H1 (cell line): ENCODE results near the gene TIAM2. TPM values are rescaled to one million over a fixed set of nuclear protein-coding genes. Genes with fewer than 3 reads are reported as not detected.

Source experiments
- CTCF ChIA-PET: fragments of 300-600 bp; sonication (Branson Sonifier 250); formaldehyde crosslinking; loops from one replicate; lab custom pipeline; 2021; ENCODE audit not compliant: partially characterized antibody; lab: Charles Lee
- POLR2A ChIA-PET: fragments of 300-600 bp; sonication (Branson Sonifier 250); formaldehyde crosslinking; loops from one replicate; lab custom pipeline; 2021; ENCODE audit warnings: inconsistent platforms; ENCODE audit not compliant: partially characterized antibody; lab: Charles Lee
- DNase-seq, 2 experiments: peaks; one replicate each; pipeline versions ENCODE4 v3.0.0 to v3.0.0-alpha.2; 2010 to 2022; ENCODE audit warnings: low spot score in 2 of 2, low read depth in 1 of 2, mixed read lengths in 1 of 2
- FAIRE-seq: peaks from 2 replicates; lab custom pipeline; 2011; peaks lifted over from hg19 to GRCh38; lab: Jason Lieb, UNC
- H2AFZ ChIP-seq: 2 replicates; pipeline ENCODE4 v1.8.1; 2012; ENCODE audit warnings: low read length, inconsistent platforms
- H2AK5ac ChIP-seq: 2 replicates; pipeline ENCODE4 v1.6.1; 2013; ENCODE audit warnings: low read depth, low read length
- H2BK120ac ChIP-seq: replicated peaks from 2 replicates; pipeline ENCODE3; 2013; ENCODE audit warnings: low read depth, low read length, inconsistent platforms
- H2BK12ac ChIP-seq: 2 replicates; pipeline ENCODE4 v1.6.1; 2013; ENCODE audit warnings: low read depth, low read length
- H2BK15ac ChIP-seq: 2 replicates; pipeline ENCODE4 v1.6.1; 2013; ENCODE audit warnings: low read length
- H2BK20ac ChIP-seq: 2 replicates; pipeline ENCODE4 v1.6.1; 2013; ENCODE audit warnings: low read length
- H2BK5ac ChIP-seq: 2 replicates; pipeline ENCODE4 v1.6.1; 2013; ENCODE audit warnings: low read depth, low read length
- H3K14ac ChIP-seq: 2 replicates; pipeline ENCODE4 v1.6.1; 2013; ENCODE audit warnings: inconsistent platforms; ENCODE audit not compliant: insufficient read length
- H3K18ac ChIP-seq: 2 replicates; pipeline ENCODE4 v1.6.1; 2013; ENCODE audit warnings: low read length; ENCODE audit errors: extremely low read depth
- H3K23ac ChIP-seq: 2 replicates; pipeline ENCODE4 v1.6.1; 2013; ENCODE audit warnings: inconsistent platforms; ENCODE audit not compliant: insufficient read length
- H3K23me2 ChIP-seq: 2 replicates; pipeline ENCODE4 v1.6.1; 2013; ENCODE audit warnings: low read depth, low read length
- H3K27ac ChIP-seq: 2 replicates; pipeline ENCODE4 v1.6.1; 2011; ENCODE audit warnings: low read depth, low read length, inconsistent platforms
- H3K27me3 ChIP-seq, 4 experiments: replicated peaks in 1 of 4; 1 replicate in 1 of 4; 2 replicates in 3 of 4; pipeline versions ENCODE4 v1.6.1 to v1.8.1; 2011 to 2013; ENCODE audit warnings: low read length in 3 of 4, mild to moderate bottlenecking in 3 of 4, inconsistent platforms in 2 of 4, mixed read lengths in 2 of 4, moderate library complexity in 1 of 4; ENCODE audit not compliant: control insufficient read depth in 3 of 4, insufficient read depth in 3 of 4; ENCODE audit errors: extremely low read depth in 1 of 4
- H3K36me3 ChIP-seq, 4 experiments: 2 replicates each; pipeline versions ENCODE4 v1.6.1 to v1.8.1; 2011 to 2013; ENCODE audit warnings: mild to moderate bottlenecking in 4 of 4, low read length in 3 of 4, moderate library complexity in 2 of 4, control low read depth in 1 of 4, inconsistent platforms in 1 of 4; ENCODE audit not compliant: insufficient read depth in 4 of 4, control insufficient read depth in 2 of 4
- H3K4ac ChIP-seq: replicated peaks from 2 replicates; pipeline ENCODE3; 2013; ENCODE audit warnings: low read length, low read depth, mixed read lengths, inconsistent platforms; ENCODE audit not compliant: insufficient read length
- H3K4me1 ChIP-seq, 4 experiments: replicated peaks in 1 of 4; 1 replicate in 1 of 4; 2 replicates in 3 of 4; pipeline versions ENCODE4 v1.6.1 to v1.8.1; 2011 to 2013; ENCODE audit warnings: low read length in 3 of 4, inconsistent platforms in 2 of 4, mixed read lengths in 1 of 4; ENCODE audit not compliant: insufficient read depth in 4 of 4, control insufficient read depth in 3 of 4
- H3K4me2 ChIP-seq, 2 experiments: 2 replicates each; pipeline versions ENCODE4 v1.6.1 to v1.8.1; 2011 to 2013; ENCODE audit warnings: low read depth in 2 of 2, low read length in 2 of 2, control low read depth in 1 of 2, inconsistent platforms in 1 of 2, mild to moderate bottlenecking in 1 of 2; ENCODE audit not compliant: insufficient read depth in 1 of 2
- H3K4me3 ChIP-seq, 4 experiments: fragments of 200-600, 300-600 bp in 1 of 4; sonication (generic), shearing (Covaris generic), sonication (Bioruptor Twin) in 1 of 4; 2 replicates each; pipeline versions ENCODE4 v1.5.1 to v1.8.1; 2011 to 2016; ENCODE audit warnings: low read length in 4 of 4, low read depth in 3 of 4, control low read depth in 2 of 4, inconsistent platforms in 2 of 4, mild to moderate bottlenecking in 2 of 4, mixed read lengths in 1 of 4, moderate library complexity in 1 of 4; ENCODE audit not compliant: insufficient read depth in 2 of 4; ENCODE audit errors: extremely low read depth in 1 of 4
- H3K56ac ChIP-seq: replicated peaks from 2 replicates; pipeline ENCODE3; 2013; ENCODE audit warnings: low read depth, mild to moderate bottlenecking, mixed read lengths, low read length, inconsistent platforms; ENCODE audit not compliant: insufficient read length
- H3K79me1 ChIP-seq: 2 replicates; pipeline ENCODE4 v1.6.1; 2013; ENCODE audit warnings: low read depth, low read length, control low read depth
- H3K79me2 ChIP-seq, 2 experiments: 2 replicates each; pipeline versions ENCODE4 v1.6.1 to v1.8.1; 2012 to 2013; ENCODE audit warnings: low read length in 2 of 2, mild to moderate bottlenecking in 2 of 2, inconsistent platforms in 1 of 2; ENCODE audit not compliant: insufficient read depth in 2 of 2, control insufficient read depth in 1 of 2
- H3K9ac ChIP-seq, 4 experiments: replicated peaks in 1 of 4; 1 replicate in 1 of 4; 2 replicates in 3 of 4; pipeline versions ENCODE4 v1.6.1 to v1.8.1; 2011 to 2013; ENCODE audit warnings: low read depth in 3 of 4, low read length in 3 of 4, control low read depth in 2 of 4, mild to moderate bottlenecking in 2 of 4, moderate library complexity in 2 of 4, inconsistent platforms in 1 of 4; ENCODE audit errors: extremely low read depth in 1 of 4
- H3K9me3 ChIP-seq, 2 experiments: 2 replicates each; pipeline versions ENCODE4 v1.6.1 to v1.8.1; 2012 to 2013; ENCODE audit warnings: mild to moderate bottlenecking in 2 of 2, moderate library complexity in 2 of 2, control low read depth in 1 of 2, inconsistent platforms in 1 of 2, low read depth in 1 of 2, low read length in 1 of 2, mixed read lengths in 1 of 2; ENCODE audit not compliant: insufficient read depth in 2 of 2
- H4K20me1 ChIP-seq, 2 experiments: replicated peaks in 1 of 2; 2 replicates each; pipeline versions ENCODE3 to v1.8.1; 2011 to 2013; ENCODE audit warnings: inconsistent platforms in 2 of 2, low read length in 2 of 2, mild to moderate bottlenecking in 1 of 2; ENCODE audit not compliant: insufficient read depth in 2 of 2, control insufficient read depth in 1 of 2
- H4K5ac ChIP-seq: 2 replicates; pipeline ENCODE4 v1.6.1; 2013; ENCODE audit warnings: low read length, low read depth, mixed read lengths, inconsistent platforms; ENCODE audit not compliant: insufficient read length
- H4K8ac ChIP-seq: 2 replicates; pipeline ENCODE4 v1.8.0; 2013; ENCODE audit warnings: mild to moderate bottlenecking, moderate library complexity, low read length, inconsistent platforms; ENCODE audit not compliant: insufficient read depth; ENCODE audit errors: extremely low read depth
- H4K91ac ChIP-seq: replicated peaks from 2 replicates; pipeline ENCODE3; 2013; ENCODE audit warnings: low read length, mixed read lengths, inconsistent platforms; ENCODE audit not compliant: insufficient read length
- ASH2L ChIP-seq: fragments of 200-600, 300-600 bp; sonication (generic); IDR thresholded peaks from one replicate; pipeline ENCODE4 v1.7.1; 2017; ENCODE audit warnings: low read length
- EP300 ChIP-seq, 2 experiments: IDR thresholded peaks; 1 replicate in 1 of 2; 2 replicates in 1 of 2; pipeline ENCODE4 v1.6.1; 2011 to 2012; ENCODE audit warnings: low read depth in 2 of 2, low read length in 2 of 2, mild to moderate bottlenecking in 2 of 2, borderline replicate concordance in 1 of 2, inconsistent platforms in 1 of 2, moderate library complexity in 1 of 2
- EZH2 ChIP-seq: fragments of 200-600 bp; sonication (generic); IDR thresholded peaks from 2 replicates; pipeline ENCODE4 v1.7.1; 2012; ENCODE audit warnings: low read depth, mild to moderate bottlenecking, moderate library complexity, low read length, inconsistent platforms; ENCODE audit not compliant: severe bottlenecking
- KDM1A ChIP-seq: fragments of 200-600, 300-600 bp; sonication (generic); IDR thresholded peaks from 2 replicates; pipeline ENCODE4 v1.7.1; 2016; ENCODE audit warnings: mild to moderate bottlenecking, low read length, borderline replicate concordance
- RNF2 ChIP-seq: fragments of 200-900, 300-1000 bp; sonication (generic); IDR thresholded peaks from 2 replicates; pipeline ENCODE4 v1.7.1; 2016; ENCODE audit warnings: borderline replicate concordance, low read depth, mild to moderate bottlenecking, antibody characterized with exemption, low read length; ENCODE audit not compliant: poor library complexity, severe bottlenecking; ENCODE audit errors: missing control alignments
- TCF12 ChIP-seq: IDR thresholded peaks from 2 replicates; pipeline ENCODE4 v1.6.1; 2011; ENCODE audit warnings: low read depth, mild to moderate bottlenecking, low read length
- YY1 ChIP-seq: IDR thresholded peaks from 2 replicates; pipeline ENCODE4 v1.6.1; 2011; ENCODE audit warnings: low read depth, mild to moderate bottlenecking, low read length
- WGBS, 2 experiments: shearing (Covaris generic) in 1 of 2; methylation state at CpG; one replicate each; pipeline versions ENCODE4 v1.1.6 to v1.1.7; 2013 to 2015; ENCODE audit warnings: low lambda C conversion rate in 2 of 2, mixed read lengths in 2 of 2, inconsistent platforms in 1 of 2, low coverage in 1 of 2, missing lambda C conversion rate in 1 of 2; ENCODE audit not compliant: insufficient replicate concordance in 2 of 2, insufficient coverage in 1 of 2, insufficient read length in 1 of 2; ENCODE audit errors: extremely low coverage in 1 of 2, missing lambda C conversion rate in 1 of 2; 5-methylcytosine and 5-hydroxymethylcytosine counted together
- polyA plus RNA-seq, 7 experiments: library from polyadenylated mRNA; depleted of rRNA in 3 of 7; stranded (reverse) in 5 of 7; unstranded in 2 of 7; fragments of >200 nt in 5 of 7; fragments of 200-250 nt in 2 of 7; gene quantifications; 1 replicate in 5 of 7; 2 replicates in 1 of 7; 4 replicates in 1 of 7; pipeline versions ENCODE4 v1.2.1 to v1.2.3, GENCODE V29; 2011 to 2013; ENCODE audit warnings: missing spikeins in 2 of 7, mixed read lengths in 2 of 7
- total RNA-seq: library from RNA; stranded (reverse); fragmentation: NEBNext Ultra II Directional; extraction: Animal tissue kit (Norgen Biotek cat#: 25700); gene quantifications from 2 replicates; pipeline ENCODE4 v1.2.1, GENCODE V29; 2021
- TF ChIP-seq, protein P1 (sequence below): IDR thresholded peaks from 2 replicates; pipeline ENCODE4 v1.6.1; 2012; ENCODE audit warnings: inconsistent platforms
- TF ChIP-seq, protein P2 (sequence below), 3 experiments: IDR thresholded peaks; 1 replicate in 2 of 3; 2 replicates in 1 of 3; pipeline versions ENCODE4 v1.5.1 to v1.6.1; 2011; ENCODE audit warnings: low read length in 3 of 3, mild to moderate bottlenecking in 3 of 3, inconsistent platforms in 2 of 3, low read depth in 1 of 3, moderate library complexity in 1 of 3; ENCODE audit not compliant: insufficient read depth in 1 of 3; ENCODE audit errors: control extremely low read depth in 1 of 3

Gene TIAM2
- total and polyA plus RNA-seq, 2 of the 8 experiments (the other 6 are each of a cell fraction or from before 2014, with no cell fraction given), result 7.4 to 23.9 TPM

DNA sequence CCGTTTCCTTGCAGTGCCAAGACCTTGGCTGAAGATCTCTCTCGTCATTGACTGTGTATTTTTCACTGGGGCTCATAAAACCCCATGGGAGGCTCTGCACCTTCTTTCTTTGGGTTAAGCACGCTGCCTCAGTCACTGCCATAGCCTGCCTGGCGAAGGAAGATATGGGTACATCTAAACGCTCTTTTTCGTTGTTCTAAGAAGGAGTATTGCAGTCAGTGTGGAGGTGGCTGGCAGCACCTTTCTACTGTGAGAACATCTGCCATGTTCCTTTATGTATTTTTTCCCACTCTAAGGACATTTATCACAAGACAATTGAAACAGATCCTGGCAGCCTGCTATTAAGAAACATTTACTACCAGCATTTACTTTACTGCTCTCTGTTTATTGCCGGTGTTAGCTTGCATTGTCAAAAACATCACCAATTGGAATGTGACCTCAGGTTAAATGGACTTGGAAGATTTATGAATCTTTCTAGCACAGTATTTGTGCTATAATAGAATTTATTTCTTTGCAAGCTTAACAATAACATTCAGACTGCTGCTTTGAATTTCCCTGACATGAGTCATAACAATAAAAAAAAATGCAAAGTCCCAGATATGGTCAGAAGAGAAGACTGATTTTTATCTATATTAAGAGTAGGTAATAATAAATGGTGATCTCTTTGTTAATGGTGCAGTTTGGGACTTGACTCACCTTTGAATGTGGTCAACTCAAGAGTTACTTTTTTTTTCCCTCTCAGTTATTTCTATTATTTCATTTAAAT is 206.5 kb downstream of the TIAM2 start:
- POLR2A ChIA-PET, result no interaction called here
- Histone ChIP-seq H2AK5ac (no peak overlapping the region), H3K9ac (no peak overlapping the region), H4K5ac (no peak overlapping the region), H2BK20ac (no peak overlapping the region), H3K4me3 (no peak overlapping the region), H3K79me2 (no peaks in the 10 kb centered on the region), H4K91ac (no peak overlapping the region), H3K14ac (no peak overlapping the region), H2BK15ac (no peak overlapping the region), H2BK5ac (no peak overlapping the region), H3K79me1 (no peaks in the 10 kb centered on the region), H2BK120ac (no peak overlapping the region), H2AFZ (no peak overlapping the region), H4K8ac (no peak overlapping the region), H3K56ac (no peak overlapping the region), H3K23me2 (no peaks in the 10 kb centered on the region), H3K27me3 (no peaks in the 10 kb centered on the region), H3K27ac (no peak overlapping the region), H3K4me2 (no peak overlapping the region), H3K23ac (no peak overlapping the region), H3K18ac (no peak overlapping the region), H4K20me1 (peaks cover 0 to 1% of the 10 kb centered on the region in 2 experiments), H3K36me3 (peaks cover 0 to 4% (median 0%) of the 10 kb centered on the region in 4 experiments; a peak in 1 of 8 replicates), H3K4ac (no peak overlapping the region), H3K4me1 (no peaks in the 10 kb centered on the region), H3K9me3 (no peaks in the 10 kb centered on the region; a peak in 1 of 4 replicates), H2BK12ac (no peak overlapping the region)
- 85% methylated on average over 7 of the region's 7 CpGs; no CpG with 5 or more reads in 1 of the 2 experiments for WGBS, 2 experiments
- FAIRE-seq, result no peak
- no peak for DNase-seq
- CTCF ChIA-PET, result interaction anchor here (1.3 kb wide), 1 partner anchor 15 kb away, joined by 3 read pairs; no protein-coding TSS in a partner anchor
- TF ChIP-seq EZH2, result no peak
- TF ChIP-seq, protein P1, sequence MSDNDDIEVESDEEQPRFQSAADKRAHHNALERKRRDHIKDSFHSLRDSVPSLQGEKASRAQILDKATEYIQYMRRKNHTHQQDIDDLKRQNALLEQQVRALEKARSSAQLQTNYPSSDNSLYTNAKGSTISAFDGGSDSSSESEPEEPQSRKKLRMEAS, result no peak
- TF ChIP-seq TCF12, result no peak
- TF ChIP-seq RNF2, result no peak
- TF ChIP-seq, protein P2, sequence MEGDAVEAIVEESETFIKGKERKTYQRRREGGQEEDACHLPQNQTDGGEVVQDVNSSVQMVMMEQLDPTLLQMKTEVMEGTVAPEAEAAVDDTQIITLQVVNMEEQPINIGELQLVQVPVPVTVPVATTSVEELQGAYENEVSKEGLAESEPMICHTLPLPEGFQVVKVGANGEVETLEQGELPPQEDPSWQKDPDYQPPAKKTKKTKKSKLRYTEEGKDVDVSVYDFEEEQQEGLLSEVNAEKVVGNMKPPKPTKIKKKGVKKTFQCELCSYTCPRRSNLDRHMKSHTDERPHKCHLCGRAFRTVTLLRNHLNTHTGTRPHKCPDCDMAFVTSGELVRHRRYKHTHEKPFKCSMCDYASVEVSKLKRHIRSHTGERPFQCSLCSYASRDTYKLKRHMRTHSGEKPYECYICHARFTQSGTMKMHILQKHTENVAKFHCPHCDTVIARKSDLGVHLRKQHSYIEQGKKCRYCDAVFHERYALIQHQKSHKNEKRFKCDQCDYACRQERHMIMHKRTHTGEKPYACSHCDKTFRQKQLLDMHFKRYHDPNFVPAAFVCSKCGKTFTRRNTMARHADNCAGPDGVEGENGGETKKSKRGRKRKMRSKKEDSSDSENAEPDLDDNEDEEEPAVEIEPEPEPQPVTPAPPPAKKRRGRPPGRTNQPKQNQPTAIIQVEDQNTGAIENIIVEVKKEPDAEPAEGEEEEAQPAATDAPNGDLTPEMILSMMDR (IDR thresholded peaks at IDR 0.05; ENCODE audit: control extremely low read depth in 1 of 3, insufficient read depth in 1 of 3, low read depth in 1 of 3, low read length in 3 of 3), result no peak
- TF ChIP-seq YY1, result no peak
- TF ChIP-seq KDM1A, result no peak
- no peak for TF ChIP-seq EP300 (IDR thresholded peaks at IDR 0.05; ENCODE audit: borderline replicate concordance in 1 of 2, low read depth in 2 of 2, low read length in 2 of 2)
- no peak for TF ChIP-seq ASH2L
